IPS DF 4.7 (cell line): ENCODE results near the gene ZSCAN4.
A peak's percentile ranks its signal among the peaks of the same experiment; 100 is the strongest.

Experiments
- DNase-seq: peaks from one replicate; pipeline ENCODE4 v3.0.0-alpha.2; 2013; ENCODE audit warnings: low spot score; ENCODE audit errors: extremely low read depth

The ZSCAN4 gene, protein sequence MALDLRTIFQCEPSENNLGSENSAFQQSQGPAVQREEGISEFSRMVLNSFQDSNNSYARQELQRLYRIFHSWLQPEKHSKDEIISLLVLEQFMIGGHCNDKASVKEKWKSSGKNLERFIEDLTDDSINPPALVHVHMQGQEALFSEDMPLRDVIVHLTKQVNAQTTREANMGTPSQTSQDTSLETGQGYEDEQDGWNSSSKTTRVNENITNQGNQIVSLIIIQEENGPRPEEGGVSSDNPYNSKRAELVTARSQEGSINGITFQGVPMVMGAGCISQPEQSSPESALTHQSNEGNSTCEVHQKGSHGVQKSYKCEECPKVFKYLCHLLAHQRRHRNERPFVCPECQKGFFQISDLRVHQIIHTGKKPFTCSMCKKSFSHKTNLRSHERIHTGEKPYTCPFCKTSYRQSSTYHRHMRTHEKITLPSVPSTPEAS

GRCh38 chr19:57668635-57669034 lies at the start of gene ZSCAN4:
Gene ZSCAN4, plus strand, starts transcription at chr19:57668935. Its CDS starts 7,211 bp downstream, at chr19:57676146.
- DNase-seq, result no peak

DNA sequence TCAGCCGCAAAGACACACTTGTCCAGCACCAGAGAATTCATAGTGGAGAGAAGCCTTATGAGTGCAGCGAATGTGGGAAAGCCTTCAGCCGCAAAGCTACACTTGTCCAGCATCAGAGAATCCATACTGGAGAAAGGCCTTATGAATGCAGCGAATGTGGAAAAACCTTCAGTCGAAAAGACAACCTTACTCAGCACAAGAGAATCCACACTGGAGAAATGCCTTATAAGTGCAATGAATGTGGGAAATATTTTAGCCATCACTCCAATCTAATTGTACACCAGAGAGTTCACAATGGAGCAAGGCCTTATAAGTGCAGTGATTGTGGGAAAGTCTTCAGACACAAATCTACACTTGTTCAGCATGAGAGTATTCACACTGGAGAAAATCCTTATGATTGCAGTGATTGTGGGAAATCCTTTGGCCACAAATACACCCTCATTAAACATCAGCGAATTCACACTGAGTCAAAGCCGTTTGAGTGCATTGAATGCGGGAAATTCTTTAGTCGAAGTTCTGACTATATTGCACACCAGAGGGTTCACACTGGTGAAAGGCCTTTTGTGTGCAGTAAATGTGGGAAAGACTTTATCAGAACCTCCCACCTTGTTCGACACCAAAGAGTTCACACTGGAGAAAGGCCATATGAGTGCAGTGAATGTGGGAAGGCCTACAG lies 47.9 kb upstream of the ZSCAN4 start:
- DNase-seq, result no peak

DNA sequence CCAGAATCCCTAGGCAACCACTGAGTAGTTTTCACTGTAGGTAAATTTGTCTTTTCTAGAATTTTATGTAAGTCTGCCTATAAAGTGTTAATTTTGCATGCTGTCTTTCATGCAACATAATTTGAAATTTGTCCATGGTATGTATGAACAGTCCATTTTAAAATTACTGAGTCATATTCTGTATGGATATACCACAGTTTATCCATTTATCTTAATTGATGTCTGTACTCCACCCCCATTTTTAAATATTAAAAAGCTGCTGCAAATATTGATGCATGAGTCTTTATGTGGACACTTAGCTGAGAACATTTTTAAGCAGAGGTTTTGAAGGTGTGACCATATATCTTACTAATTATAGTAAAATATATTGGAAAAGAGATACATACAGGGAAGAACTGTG lies 45.6 kb upstream of the ZSCAN4 start:
- no peak for DNase-seq

DNA sequence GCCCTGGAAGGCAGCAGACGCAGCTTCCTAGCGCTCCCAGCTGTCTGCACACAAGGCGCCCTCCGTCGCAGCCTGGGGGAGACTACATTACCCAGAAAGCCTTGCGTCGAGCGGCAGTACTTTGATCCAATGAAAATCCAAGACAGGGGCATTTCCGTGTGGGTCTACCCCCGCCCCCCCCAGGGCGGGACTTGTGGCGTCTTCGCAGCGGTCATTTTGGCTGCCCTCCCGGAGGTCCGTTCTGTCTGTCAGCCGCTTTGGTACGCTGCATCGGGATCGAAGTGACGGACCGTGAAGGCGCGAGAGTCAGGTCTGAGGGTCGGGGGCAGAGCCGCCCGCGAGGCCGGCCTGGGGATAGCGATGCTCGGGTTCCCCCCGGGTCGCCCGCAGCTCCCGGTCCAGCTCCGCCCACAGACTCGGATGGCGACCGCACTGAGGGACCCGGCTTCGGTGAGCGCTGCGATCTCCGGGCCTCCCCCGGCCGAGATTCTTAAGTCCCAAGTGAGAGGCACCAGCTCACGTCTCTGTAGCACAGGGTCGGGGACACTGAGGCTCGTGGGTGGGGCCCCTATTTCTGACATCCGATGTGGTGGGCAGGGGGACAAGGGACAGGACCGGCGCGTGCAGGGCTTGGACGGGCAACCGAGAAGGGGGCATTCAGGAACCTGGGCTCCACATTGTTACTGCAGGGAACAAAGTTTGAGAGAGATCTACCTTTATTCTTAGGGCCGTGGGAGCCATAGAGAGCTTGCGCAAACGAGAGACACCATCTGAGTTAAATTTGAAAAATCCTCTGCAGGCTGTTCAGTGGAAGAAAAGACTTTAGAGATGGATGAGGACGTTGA lies 35.5 kb upstream of the ZSCAN4 start, which contains the start of gene ZNF211:
Gene ZNF211, plus strand, starts transcription at position 182 of the 845 bp plus-strand sequence. Its CDS starts 179 bp downstream, at position 361.
- DNase-seq, result peak; percentile 86

DNA sequence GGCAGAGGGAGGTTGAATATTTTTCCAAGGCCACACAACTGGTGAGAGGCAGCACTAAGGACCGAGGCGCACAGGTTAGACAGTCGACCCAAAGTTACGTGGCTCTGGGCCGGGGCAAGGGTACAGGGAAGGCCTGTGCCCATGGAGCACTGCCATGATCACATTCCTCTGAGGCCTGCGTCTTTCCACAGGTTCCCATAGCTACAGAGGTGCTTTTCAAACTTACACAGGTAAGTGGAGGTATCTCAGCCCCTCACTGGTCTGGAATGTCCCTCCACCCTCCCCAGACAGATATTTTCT lies 35.0 kb upstream of the ZSCAN4 start:
- no peak for DNase-seq

- no peak for DNase-seq
These were observed 31.4 kb upstream of the ZSCAN4 start for GRCh38 chr19:57637379-57637778.

- no peak for DNase-seq
These were observed 27.0 kb upstream of the ZSCAN4 start for GRCh38 chr19:57641715-57642234.

DNA sequence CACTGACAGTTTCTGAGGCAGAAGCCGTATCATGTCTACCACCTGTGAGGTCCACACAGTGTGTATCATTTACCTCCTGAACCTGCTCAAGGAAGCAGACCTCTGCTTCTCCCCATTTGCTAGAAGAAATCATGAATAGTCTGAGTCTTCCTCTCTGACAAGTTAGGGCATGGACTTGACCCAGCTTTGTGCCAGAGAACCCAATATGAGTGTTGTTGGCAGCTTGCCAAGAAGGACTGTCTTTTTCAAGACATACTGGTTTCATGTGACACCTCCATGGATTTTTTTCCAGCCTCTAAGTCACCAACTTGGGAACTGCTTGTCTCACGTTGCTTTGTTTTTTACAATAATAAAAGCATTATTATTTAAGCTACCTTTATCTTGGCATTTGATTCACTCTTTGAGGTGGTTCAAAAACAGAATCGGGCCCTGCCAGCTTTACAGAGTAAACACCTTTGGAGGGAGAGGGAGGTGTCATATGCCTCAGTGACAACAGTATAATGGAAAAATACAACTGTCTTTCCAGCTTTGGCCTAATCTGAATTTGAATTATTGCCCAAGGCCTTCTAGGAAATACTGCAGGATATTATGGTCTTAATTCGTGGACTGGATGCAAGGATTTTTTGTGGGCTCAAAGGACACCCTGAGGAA lies 26.2 kb upstream of the ZSCAN4 start:
- no peak for DNase-seq

DNA sequence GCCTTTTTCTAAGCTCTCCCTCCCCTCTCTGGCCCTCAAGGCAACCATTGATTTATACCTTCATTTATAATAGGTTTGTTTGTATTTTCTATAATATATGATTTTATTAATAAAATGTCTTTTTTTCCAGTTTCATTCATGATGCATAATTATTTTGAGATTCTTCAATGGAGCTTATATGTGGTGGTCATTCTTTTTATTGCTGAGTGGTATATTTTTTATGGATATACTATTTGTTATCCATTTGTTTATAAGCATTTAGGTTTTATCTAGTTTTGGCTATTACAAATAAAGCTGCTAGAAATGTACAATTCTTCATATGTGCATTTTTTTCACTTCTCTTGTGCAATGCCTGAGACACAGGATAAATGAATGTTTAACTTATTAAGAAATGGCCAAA lies 25.0 kb upstream of the ZSCAN4 start:
- DNase-seq, result no peak

DNA sequence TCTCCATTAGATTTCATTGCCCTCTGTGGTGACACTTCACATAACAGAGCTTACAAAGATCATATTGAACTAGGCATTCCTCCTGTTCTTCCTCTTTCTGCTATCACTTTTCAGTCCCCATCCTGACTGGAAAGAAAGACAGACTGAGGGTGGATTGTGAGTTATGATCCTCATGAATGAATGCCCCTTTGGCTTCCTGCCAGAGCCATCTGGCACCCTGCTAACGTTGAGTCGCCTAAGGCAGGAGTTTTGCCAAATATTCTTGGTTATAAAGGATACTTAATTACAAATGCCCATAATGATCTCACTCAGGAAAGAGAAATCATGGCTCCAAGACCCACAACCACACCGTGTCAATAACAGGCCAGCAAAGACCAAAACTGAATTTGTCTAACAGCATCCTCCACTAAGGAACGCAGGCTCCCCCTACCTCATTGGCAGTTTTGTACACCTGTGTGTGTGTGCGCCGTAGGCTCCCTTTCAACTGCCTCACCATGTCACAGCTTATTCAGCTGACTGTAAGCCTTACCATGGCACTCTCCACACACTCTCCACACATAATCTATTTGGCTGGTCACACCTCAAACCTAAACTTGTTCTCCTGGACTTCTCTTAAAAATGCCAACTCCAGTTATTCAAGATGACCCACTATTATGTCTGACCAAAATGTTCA lies 20.3 kb upstream of the ZSCAN4 start:
- DNase-seq, result no peak

DNA sequence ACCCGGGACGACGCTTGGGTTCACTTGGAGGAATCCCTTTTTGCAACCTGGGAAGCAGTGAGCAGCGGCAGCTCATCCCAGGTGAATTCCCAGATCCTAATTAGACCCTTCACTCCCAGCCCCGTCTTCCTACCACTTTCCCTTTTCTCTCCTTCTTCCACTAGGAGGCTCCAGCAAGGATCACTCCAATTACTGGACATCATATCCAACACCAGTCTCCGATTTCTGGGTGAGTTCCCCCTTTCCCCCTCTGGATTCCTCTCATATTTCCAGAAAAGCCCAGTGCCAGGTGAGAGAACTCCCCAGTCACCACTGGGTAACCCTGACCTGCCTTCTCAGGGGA lies 17.1 kb upstream of the ZSCAN4 start:
- no peak for DNase-seq

DNA sequence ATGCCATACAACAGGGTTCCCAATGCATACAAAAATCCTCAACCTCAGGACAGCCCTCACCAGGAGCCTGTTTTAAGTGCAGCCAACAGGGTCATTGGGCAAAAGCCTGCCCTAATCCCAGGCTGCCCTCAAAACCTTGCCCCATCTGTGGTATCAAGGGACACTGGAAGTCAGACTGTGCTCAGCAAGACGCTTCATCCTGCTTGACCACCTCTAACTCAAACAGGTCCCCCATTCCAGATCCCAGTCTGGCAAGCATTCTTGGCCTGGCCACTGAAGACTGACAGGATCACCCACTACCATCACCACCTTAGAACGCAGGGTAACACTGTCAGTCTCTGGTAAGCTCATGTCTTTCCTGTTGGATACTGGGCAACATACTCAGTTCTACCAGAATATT lies 15.0 kb upstream of the ZSCAN4 start:
- DNase-seq, result no peak

DNA sequence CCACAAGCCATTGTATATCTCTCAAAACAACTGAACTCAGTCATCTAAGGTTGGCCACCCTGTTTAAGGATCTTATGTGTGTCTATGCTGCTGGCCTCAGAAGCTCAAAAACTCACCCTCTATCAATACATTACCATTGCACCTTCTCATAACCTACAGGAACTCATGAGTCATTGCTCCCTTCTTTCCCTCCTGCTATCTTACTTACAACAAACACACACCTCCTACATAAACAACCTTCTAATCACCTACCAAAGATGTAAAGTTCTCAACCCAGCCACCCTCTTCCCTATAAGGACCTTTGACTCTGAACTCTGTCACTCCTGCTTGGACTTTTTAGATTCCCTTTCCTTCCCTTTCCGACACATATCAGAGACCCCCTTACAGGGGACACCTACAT lies 13.3 kb upstream of the ZSCAN4 start:
- no peak for DNase-seq

DNA sequence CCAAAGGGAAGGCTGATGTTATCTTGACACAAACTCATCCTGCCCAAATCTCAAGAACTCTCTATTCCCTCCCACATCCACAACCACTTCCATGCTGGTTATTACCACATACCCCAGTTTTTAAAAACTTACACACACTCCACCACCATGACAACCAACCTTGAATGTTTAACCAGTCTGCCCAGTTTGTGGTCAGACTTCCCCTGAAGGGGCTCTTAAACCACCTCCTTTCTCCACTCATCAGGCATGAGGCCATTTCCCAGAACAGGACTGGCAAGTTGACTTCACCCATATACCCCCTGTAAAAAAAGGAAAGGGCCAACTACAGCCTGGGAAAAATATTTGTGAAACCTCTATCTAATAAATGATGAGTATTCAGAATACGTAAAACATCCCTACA lies 12.4 kb upstream of the ZSCAN4 start:
- DNase-seq, result no peak

GRCh38 chr19:57664269-57665127 lies 4.2 kb upstream of the ZSCAN4 start:
- no peak for DNase-seq

DNA sequence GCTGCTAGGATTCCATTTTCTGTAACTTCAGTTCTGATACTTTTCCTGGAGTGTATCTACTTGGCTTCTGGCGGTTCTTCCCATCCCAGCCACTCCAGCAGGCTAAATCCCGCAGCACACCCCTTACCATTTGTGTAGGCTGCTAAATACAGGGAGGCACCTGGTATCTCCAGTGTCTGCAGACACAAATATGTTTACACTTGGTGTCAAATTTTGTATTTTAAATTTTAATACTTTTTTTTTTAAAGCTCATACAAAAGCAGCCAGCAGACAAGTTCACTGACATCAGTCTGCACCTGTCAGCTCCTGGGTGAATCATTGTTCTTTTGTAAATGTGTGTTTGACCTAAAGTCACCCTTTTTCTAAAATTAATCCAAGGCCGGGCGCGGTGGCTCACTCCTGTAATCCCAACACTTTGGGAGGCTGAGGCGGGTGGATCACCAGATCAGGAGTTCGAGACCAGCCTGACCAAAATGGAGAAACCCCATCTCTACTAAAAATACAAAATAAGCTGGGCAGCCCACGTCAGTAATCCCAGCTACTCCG lies 3.4 kb upstream of the ZSCAN4 start:
- DNase-seq, result no peak

DNA sequence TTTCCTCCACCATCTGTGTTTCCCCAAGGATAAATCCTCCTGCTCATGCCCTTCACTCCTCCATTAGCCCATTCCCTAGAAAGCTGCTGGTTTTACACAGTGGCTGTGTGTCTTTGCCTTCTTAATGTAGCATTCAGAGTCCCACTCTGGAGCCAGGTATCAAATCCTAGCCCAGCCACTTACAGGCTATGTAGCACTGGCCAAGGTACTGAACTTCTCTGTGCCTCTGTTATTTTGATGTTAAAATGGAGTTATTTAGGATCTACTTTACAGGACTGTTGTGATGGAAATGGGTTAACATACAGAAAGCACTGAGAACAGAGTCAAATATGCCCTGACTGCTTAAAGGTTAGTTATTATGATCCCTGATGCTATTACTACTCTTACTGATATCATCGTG lies 1.5 kb upstream of the ZSCAN4 start:
- DNase-seq, result no peak

- no peak for DNase-seq
These were observed 2.6 kb downstream of the ZSCAN4 start for GRCh38 chr19:57671124-57671895.

GRCh38 chr19:57672466-57672865 lies 3.7 kb downstream of the ZSCAN4 start:
- DNase-seq, result no peak
